IPS-20b (cell line): Measurements from ENCODE around the gene ABI3BP.

Source experiments
- H3K27ac ChIP-seq: one replicate; pipeline ENCODE4 v1.5.1; 2013; ENCODE audit warnings: low read length
- H3K27me3 ChIP-seq: 2 replicates; pipeline ENCODE4 v1.6.1; 2013; ENCODE audit warnings: mild to moderate bottlenecking, low read length, inconsistent platforms; ENCODE audit not compliant: insufficient read depth
- H3K36me3 ChIP-seq: 2 replicates; pipeline ENCODE4 v1.6.1; 2013; ENCODE audit warnings: low read depth, mild to moderate bottlenecking, inconsistent platforms, low read length, moderate library complexity; ENCODE audit not compliant: insufficient read depth
- H3K4me1 ChIP-seq: 2 replicates; pipeline ENCODE4 v1.6.1; 2013; ENCODE audit warnings: mild to moderate bottlenecking, control low read depth, inconsistent platforms, low read length, moderate library complexity; ENCODE audit not compliant: insufficient read depth
- H3K4me3 ChIP-seq: 2 replicates; pipeline ENCODE4 v1.5.1; 2013; ENCODE audit warnings: mild to moderate bottlenecking, low read length, inconsistent platforms
- H3K9ac ChIP-seq: 2 replicates; pipeline ENCODE4 v1.6.1; 2013; ENCODE audit warnings: low read depth, mild to moderate bottlenecking, inconsistent platforms, low read length, moderate library complexity
- H3K9me3 ChIP-seq: 2 replicates; pipeline ENCODE4 v1.6.1; 2013; ENCODE audit warnings: mild to moderate bottlenecking, low read depth, low read length, inconsistent platforms; ENCODE audit not compliant: insufficient read depth

ABI3BP gene

DNA sequence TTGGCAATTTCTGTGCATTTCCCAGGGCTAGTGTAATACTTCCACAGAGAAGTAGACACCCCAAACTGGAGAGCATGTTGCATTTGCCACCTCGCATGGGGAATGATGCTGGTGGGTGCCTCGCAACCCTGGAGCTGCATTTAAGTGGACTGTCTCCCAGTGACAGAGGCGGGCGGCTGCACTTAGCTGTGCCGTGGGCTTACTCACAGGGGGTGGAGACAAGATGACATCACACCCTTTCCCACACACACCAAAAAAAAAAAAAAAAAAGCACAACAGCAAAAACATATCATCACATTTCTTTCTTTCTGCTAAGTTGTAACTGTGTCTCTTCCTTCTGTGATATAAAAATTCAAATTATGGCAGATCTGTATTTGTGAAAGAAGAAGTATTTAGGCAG lies at the start of gene ABI3BP:
TSS of gene ABI3BP (minus strand) at position 113 of the 400 bp plus-strand sequence. CDS start at position 76, 37 bp downstream.
- no peaks in the 10 kb centered on the region for H3K27me3 ChIP-seq
- no peaks in the 10 kb centered on the region for H3K9me3 ChIP-seq
- H3K27ac ChIP-seq = no peak within 1 kb of the TSS
- no peak within 1 kb of the TSS for H3K4me3 ChIP-seq
- H3K4me1 ChIP-seq = no peaks in the 10 kb centered on the region
- H3K9ac ChIP-seq = no peak within 1 kb of the TSS
- no peaks in the 10 kb centered on the region for H3K36me3 ChIP-seq

- Histone ChIP-seq H3K27me3 (no peaks in the 10 kb centered on the region), H3K9ac (no peak overlapping the region), H3K4me1 (peaks cover 5% of the 10 kb centered on the region), H3K9me3 (no peaks in the 10 kb centered on the region), H3K27ac (no peak overlapping the region), H3K36me3 (no peaks in the 10 kb centered on the region), H3K4me3 (no peak overlapping the region)
Measured at GRCh38 chr3:101039285-101039684, 46.1 kb upstream of the ABI3BP start.

DNA sequence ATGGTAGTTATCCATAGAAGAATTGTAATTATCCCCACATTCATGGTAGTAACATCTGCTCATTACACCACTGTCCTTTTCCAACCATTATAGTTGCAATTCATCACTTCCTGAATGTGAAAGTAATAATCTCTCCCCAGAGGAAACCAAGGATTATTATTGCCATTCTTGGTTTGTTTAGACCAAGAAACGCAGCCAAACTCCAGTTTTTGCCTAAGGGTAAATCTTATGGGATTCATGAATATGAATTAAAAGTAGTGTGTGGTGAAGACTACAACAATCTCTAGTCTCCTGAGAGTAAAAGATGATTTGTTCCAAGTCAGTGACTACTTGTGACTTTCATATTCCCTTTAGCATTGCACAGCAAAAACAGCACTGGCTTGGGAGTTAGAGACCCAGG lies 45.7 kb upstream of the ABI3BP start:
- H3K27me3 ChIP-seq = no peaks in the 10 kb centered on the region
- H3K36me3 ChIP-seq = no peaks in the 10 kb centered on the region
- H3K9ac ChIP-seq = no peak overlapping the region
- peaks cover 5% of the 10 kb centered on the region for H3K4me1 ChIP-seq
- no peak overlapping the region for H3K27ac ChIP-seq
- no peak overlapping the region for H3K4me3 ChIP-seq
- H3K9me3 ChIP-seq = no peaks in the 10 kb centered on the region

DNA sequence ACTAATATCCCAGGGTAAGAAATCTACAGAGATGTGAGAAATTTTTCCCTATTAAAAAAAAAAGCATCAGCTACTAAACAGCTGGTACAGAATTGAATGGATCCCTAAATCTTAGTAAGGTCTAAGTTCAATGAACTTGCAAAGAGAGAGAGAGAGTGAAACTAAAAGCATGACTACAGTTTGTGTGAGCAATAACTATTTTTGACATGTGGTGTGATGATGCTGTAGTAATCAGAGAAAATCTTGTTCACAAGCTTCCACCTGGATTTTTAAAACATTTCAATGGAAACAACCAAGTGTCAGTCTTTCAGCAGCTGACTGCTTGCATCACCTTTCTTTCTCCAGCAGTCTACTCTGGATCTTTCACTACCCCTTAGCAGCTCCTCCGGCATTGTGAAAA lies 45.2 kb upstream of the ABI3BP start:
- no peak overlapping the region for H3K27ac ChIP-seq
- peaks cover 5% of the 10 kb centered on the region for H3K4me1 ChIP-seq

GRCh38 chr3:101037613-101038012 lies 44.4 kb upstream of the ABI3BP start:
- H3K4me1 ChIP-seq = peaks cover 5% of the 10 kb centered on the region
- no peak overlapping the region for H3K9ac ChIP-seq
- no peaks in the 10 kb centered on the region for H3K27me3 ChIP-seq
- H3K9me3 ChIP-seq = no peaks in the 10 kb centered on the region
- no peak overlapping the region for H3K4me3 ChIP-seq
- H3K27ac ChIP-seq = no peak overlapping the region
- H3K36me3 ChIP-seq = no peaks in the 10 kb centered on the region

More for the DNA sequence above, 45.2 kb upstream of the ABI3BP start:
- Histone ChIP-seq H3K4me3 (no peak overlapping the region), H3K9me3 (no peaks in the 10 kb centered on the region), H3K9ac (no peak overlapping the region), H3K36me3 (no peaks in the 10 kb centered on the region), H3K27me3 (no peaks in the 10 kb centered on the region)

DNA sequence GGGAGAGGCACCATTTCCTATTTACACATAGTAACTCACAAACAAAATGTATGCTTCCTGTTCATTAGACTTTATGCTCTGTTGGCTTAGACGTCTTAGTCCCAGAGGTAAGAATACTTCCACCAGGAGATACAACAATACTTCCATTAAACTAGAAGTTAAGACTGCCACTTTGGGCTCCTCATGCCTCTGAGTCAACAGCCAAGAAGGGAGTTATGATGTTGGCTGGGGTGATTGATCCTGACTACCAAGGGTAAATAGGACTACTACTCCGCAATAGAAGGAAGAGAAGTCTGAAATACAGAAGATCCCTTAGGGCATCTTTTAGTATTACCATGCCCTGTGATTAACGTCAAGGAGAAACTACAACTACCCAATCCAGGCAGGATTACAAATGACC lies 43.5 kb upstream of the ABI3BP start:
- Histone ChIP-seq H3K4me1 (peaks cover 5% of the 10 kb centered on the region), H3K4me3 (no peak overlapping the region), H3K9me3 (no peaks in the 10 kb centered on the region), H3K27me3 (no peaks in the 10 kb centered on the region), H3K27ac (no peak overlapping the region), H3K9ac (no peak overlapping the region), H3K36me3 (no peaks in the 10 kb centered on the region)

- H3K9ac ChIP-seq = no peak overlapping the region
- peaks cover 5% of the 10 kb centered on the region for H3K4me1 ChIP-seq
- no peak overlapping the region for H3K27ac ChIP-seq
- H3K4me3 ChIP-seq = no peak overlapping the region
- H3K9me3 ChIP-seq = no peaks in the 10 kb centered on the region
- H3K27me3 ChIP-seq = no peaks in the 10 kb centered on the region
- no peaks in the 10 kb centered on the region for H3K36me3 ChIP-seq
Measured at GRCh38 chr3:101036213-101036618, 43.0 kb upstream of the ABI3BP start.

- no peaks in the 10 kb centered on the region; the same call in 1 of the 2 replicates for H3K9me3 ChIP-seq
- H3K4me3 ChIP-seq = no peak overlapping the region
- H3K4me1 ChIP-seq = no peaks in the 10 kb centered on the region
- no peak overlapping the region for H3K9ac ChIP-seq
- no peaks in the 10 kb centered on the region for H3K36me3 ChIP-seq
- no peaks in the 10 kb centered on the region for H3K27me3 ChIP-seq
- H3K27ac ChIP-seq = no peak overlapping the region
Measured at GRCh38 chr3:101027286-101027685, 34.1 kb upstream of the ABI3BP start.

GRCh38 chr3:101026881-101027280 lies 33.7 kb upstream of the ABI3BP start:
- H3K4me3 ChIP-seq = no peak overlapping the region
- H3K4me1 ChIP-seq = no peaks in the 10 kb centered on the region
- no peaks in the 10 kb centered on the region for H3K27me3 ChIP-seq
- H3K9me3 ChIP-seq = no peaks in the 10 kb centered on the region; the same call in 1 of the 2 replicates
- no peak overlapping the region for H3K27ac ChIP-seq
- H3K36me3 ChIP-seq = no peaks in the 10 kb centered on the region
- H3K9ac ChIP-seq = no peak overlapping the region

DNA sequence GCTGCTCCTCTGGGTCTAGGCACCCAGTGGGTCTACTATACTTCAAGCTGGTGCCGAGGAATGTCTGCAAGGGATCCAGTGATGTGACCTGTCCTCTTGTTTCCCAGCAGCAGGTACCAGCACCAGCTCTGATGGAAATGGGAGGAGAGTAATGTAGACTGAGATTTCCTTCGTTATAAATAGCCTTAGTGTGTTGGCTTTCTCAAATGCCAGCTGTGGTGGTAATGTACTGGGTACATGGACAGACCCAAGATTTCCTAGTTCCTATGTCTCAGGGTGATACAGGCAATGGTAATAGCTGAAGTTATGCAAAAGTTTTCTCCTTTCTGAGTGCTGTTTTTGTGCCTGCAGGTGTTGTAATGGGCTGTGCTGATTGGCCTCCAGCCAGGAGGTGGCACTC lies 33.0 kb upstream of the ABI3BP start:
- no peaks in the 10 kb centered on the region for H3K4me1 ChIP-seq
- H3K4me3 ChIP-seq = no peak overlapping the region
- no peak overlapping the region for H3K27ac ChIP-seq
- H3K36me3 ChIP-seq = no peaks in the 10 kb centered on the region
- no peaks in the 10 kb centered on the region for H3K27me3 ChIP-seq
- no peak overlapping the region for H3K9ac ChIP-seq
- H3K9me3 ChIP-seq = no peaks in the 10 kb centered on the region; the same call in 1 of the 2 replicates

- Histone ChIP-seq H3K36me3 (no peaks in the 10 kb centered on the region), H3K27me3 (no peaks in the 10 kb centered on the region), H3K27ac (no peak overlapping the region), H3K9me3 (no peaks in the 10 kb centered on the region), H3K9ac (no peak overlapping the region), H3K4me3 (no peak overlapping the region), H3K4me1 (no peaks in the 10 kb centered on the region)
Measured at GRCh38 chr3:101020351-101021015, 27.3 kb upstream of the ABI3BP start.

DNA sequence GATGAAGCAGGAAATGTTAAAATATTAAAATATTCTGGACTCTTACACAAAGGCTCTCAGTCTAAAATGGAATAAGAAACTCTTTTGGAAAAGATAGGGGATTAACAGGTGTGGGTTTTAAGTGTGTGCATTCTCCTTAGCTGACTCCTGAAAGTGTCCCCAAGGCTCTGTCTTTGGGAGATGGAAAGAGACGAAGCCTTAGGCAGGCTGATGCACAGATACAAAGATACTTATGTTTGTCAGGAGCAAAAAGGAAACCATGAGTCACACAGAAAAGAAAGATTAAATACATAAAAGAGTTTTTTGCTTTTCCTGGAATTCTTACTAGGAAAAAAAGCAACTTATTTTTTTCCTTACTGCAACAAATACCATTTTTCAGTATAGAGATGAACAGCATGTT lies 23.8 kb upstream of the ABI3BP start:
- H3K4me3 ChIP-seq = no peak overlapping the region
- no peaks in the 10 kb centered on the region for H3K4me1 ChIP-seq
- H3K27ac ChIP-seq = no peak overlapping the region
- H3K27me3 ChIP-seq = no peaks in the 10 kb centered on the region
- no peaks in the 10 kb centered on the region for H3K36me3 ChIP-seq
- H3K9me3 ChIP-seq = no peaks in the 10 kb centered on the region
- H3K9ac ChIP-seq = no peak overlapping the region
